ENCODE measurements around the gene GNAT2.

DNA sequence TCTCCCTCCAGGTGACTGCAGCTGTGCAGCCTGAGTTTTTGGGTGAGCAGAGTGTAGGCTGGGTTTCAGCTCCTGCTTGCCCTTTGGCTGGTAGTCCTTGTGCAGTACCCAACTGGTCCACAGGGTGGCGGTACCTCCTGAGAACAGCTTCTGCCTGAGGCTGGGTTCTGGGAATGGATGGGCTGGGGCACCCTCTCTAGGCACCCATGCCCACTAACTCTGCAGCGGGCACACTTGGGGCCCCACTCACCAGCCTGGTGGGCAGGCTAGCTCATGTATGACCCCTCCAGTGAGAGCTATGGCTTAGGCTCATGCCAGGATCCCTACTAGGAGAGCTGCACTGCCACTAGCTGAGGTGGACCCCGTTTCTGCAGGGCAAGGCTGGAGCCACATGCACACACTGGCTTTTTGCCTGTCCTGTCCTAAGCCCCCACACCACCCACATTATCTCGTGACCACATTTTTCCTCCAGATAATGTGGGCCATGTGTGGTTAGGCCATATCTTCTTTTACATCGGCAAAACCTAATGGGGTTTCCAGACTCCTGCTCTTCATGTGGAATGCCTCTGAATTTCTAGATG is 21.0 kb upstream of the GNAT2 start:
- TF ChIP-seq, protein P1, sequence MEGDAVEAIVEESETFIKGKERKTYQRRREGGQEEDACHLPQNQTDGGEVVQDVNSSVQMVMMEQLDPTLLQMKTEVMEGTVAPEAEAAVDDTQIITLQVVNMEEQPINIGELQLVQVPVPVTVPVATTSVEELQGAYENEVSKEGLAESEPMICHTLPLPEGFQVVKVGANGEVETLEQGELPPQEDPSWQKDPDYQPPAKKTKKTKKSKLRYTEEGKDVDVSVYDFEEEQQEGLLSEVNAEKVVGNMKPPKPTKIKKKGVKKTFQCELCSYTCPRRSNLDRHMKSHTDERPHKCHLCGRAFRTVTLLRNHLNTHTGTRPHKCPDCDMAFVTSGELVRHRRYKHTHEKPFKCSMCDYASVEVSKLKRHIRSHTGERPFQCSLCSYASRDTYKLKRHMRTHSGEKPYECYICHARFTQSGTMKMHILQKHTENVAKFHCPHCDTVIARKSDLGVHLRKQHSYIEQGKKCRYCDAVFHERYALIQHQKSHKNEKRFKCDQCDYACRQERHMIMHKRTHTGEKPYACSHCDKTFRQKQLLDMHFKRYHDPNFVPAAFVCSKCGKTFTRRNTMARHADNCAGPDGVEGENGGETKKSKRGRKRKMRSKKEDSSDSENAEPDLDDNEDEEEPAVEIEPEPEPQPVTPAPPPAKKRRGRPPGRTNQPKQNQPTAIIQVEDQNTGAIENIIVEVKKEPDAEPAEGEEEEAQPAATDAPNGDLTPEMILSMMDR (IDR thresholded peaks at IDR 0.05; ENCODE audit: insufficient read depth, low read depth, low read length) = peak; percentile 80
- no peak for TF ChIP-seq EZH2 (IDR thresholded peaks at IDR 0.05; ENCODE audit: insufficient read depth, low read length)

Measured in astrocyte (in vitro differentiated cells and primary cell).